ENCODE data around the gene DOCK7.

The DOCK7 gene

GRCh38 chr1:62523860-62524259 is 164.3 kb downstream of the DOCK7 start:
- H4K12ac ChIP-seq (ENCODE audit: low read depth, low read length): no peak overlapping the region
- no peak overlapping the region for H3K9ac ChIP-seq (ENCODE audit: low read length)
- no peak overlapping the region for H3K4ac ChIP-seq (ENCODE audit: low read depth, low read length)
- no peaks in the 10 kb centered on the region for H3K9me3 ChIP-seq (ENCODE audit: insufficient read depth, low read depth, low read length)
- H4K91ac ChIP-seq (ENCODE audit: low read depth, low read length): no peak overlapping the region
- H2BK120ac ChIP-seq (ENCODE audit: insufficient read depth, low read length, poor library complexity): no peak overlapping the region
- no peak overlapping the region for H3K27ac ChIP-seq (ENCODE audit: low read depth, low read length)
- no peak overlapping the region for H3K14ac ChIP-seq (ENCODE audit: low read length)
- H2AK5ac ChIP-seq (ENCODE audit: low read length): no peak overlapping the region
- H3K4me2 ChIP-seq (ENCODE audit: low read length): no peak overlapping the region
- H3K27me3 ChIP-seq (ENCODE audit: insufficient read depth, low read length): no peaks in the 10 kb centered on the region
- no peak overlapping the region for H2BK12ac ChIP-seq (ENCODE audit: low read length)
- no peaks in the 10 kb centered on the region for H3K79me2 ChIP-seq (ENCODE audit: control insufficient read depth, insufficient read depth, low read length, poor library complexity)
- no CpG with 5 or more reads among the region's 2 CpGs for WGBS (ENCODE audit: extremely low coverage, insufficient coverage, insufficient read length)
- no peaks in the 10 kb centered on the region for H3K79me1 ChIP-seq (ENCODE audit: low read length)
- DNase-seq: no peak
- H3K4me3 ChIP-seq (ENCODE audit: low read depth, low read length): no peak overlapping the region
- no peaks in the 10 kb centered on the region for H3K4me1 ChIP-seq (ENCODE audit: control insufficient read depth in 1 of 2, insufficient read depth in 2 of 2, low read length in 2 of 2)
- no peak overlapping the region for H2AFZ ChIP-seq (ENCODE audit: insufficient read depth, low read length, poor library complexity)
- H3K23ac ChIP-seq (ENCODE audit: low read length): no peak overlapping the region
- peaks cover 0 to 3% of the 10 kb centered on the region in 2 experiments for H3K36me3 ChIP-seq (ENCODE audit: control insufficient read depth in 1 of 2, insufficient read depth in 2 of 2, low read length in 2 of 2)
- no peak overlapping the region for H2BK5ac ChIP-seq (ENCODE audit: low read depth, low read length, poor library complexity)
- no peak overlapping the region for H3K18ac ChIP-seq (ENCODE audit: low read length)
- no peak overlapping the region for H4K8ac ChIP-seq (ENCODE audit: low read depth, low read length)

GRCh38 chr1:62516600-62516999 is 171.6 kb downstream of the DOCK7 start:
- H4K8ac ChIP-seq (ENCODE audit: low read depth, low read length): no peak overlapping the region
- no peak overlapping the region for H2AFZ ChIP-seq (ENCODE audit: insufficient read depth, low read length, poor library complexity)
- no peaks in the 10 kb centered on the region for H3K27me3 ChIP-seq (ENCODE audit: insufficient read depth, low read length)
- H3K4ac ChIP-seq (ENCODE audit: low read depth, low read length): no peak overlapping the region
- no peak overlapping the region for H4K12ac ChIP-seq (ENCODE audit: low read depth, low read length)
- H3K36me3 ChIP-seq (ENCODE audit: control insufficient read depth in 1 of 2, insufficient read depth in 2 of 2, low read length in 2 of 2): peaks cover 3% of the 10 kb centered on the region in 2 experiments
- no peak overlapping the region for H2BK120ac ChIP-seq (ENCODE audit: insufficient read depth, low read length, poor library complexity)
- no peak overlapping the region for H3K14ac ChIP-seq (ENCODE audit: low read length)
- H3K9ac ChIP-seq (ENCODE audit: low read length): no peak overlapping the region
- H3K79me2 ChIP-seq (ENCODE audit: control insufficient read depth, insufficient read depth, low read length, poor library complexity): no peaks in the 10 kb centered on the region
- H3K79me1 ChIP-seq (ENCODE audit: low read length): no peaks in the 10 kb centered on the region
- H2BK5ac ChIP-seq (ENCODE audit: low read depth, low read length, poor library complexity): no peak overlapping the region
- H3K4me3 ChIP-seq (ENCODE audit: low read depth, low read length): no peak overlapping the region
- no peaks in the 10 kb centered on the region for H3K9me3 ChIP-seq (ENCODE audit: insufficient read depth, low read depth, low read length)
- H3K4me2 ChIP-seq (ENCODE audit: low read length): no peak overlapping the region
- no peak overlapping the region for H2AK5ac ChIP-seq (ENCODE audit: low read length)
- H3K18ac ChIP-seq (ENCODE audit: low read length): no peak overlapping the region
- no CpG with 5 or more reads among the region's 2 CpGs for WGBS (ENCODE audit: extremely low coverage, insufficient coverage, insufficient read length)
- no peak overlapping the region for H2BK12ac ChIP-seq (ENCODE audit: low read length)
- no peak overlapping the region for H3K23ac ChIP-seq (ENCODE audit: low read length)
- no peaks in the 10 kb centered on the region for H3K4me1 ChIP-seq (ENCODE audit: control insufficient read depth in 1 of 2, insufficient read depth in 2 of 2, low read length in 2 of 2)
- no peak overlapping the region for H3K27ac ChIP-seq (ENCODE audit: low read depth, low read length)
- H4K91ac ChIP-seq (ENCODE audit: low read depth, low read length): no peak overlapping the region
- DNase-seq: no peak

GRCh38 chr1:62514746-62515423 is 173.3 kb downstream of the DOCK7 start:
- Histone ChIP-seq H2AFZ (ENCODE audit: insufficient read depth, low read length, poor library complexity) (no peak overlapping the region), H4K91ac (ENCODE audit: low read depth, low read length) (no peak overlapping the region), H3K18ac (ENCODE audit: low read length) (no peak overlapping the region), H3K14ac (ENCODE audit: low read length) (no peak overlapping the region), H2BK120ac (ENCODE audit: insufficient read depth, low read length, poor library complexity) (no peak overlapping the region), H3K4ac (ENCODE audit: low read depth, low read length) (no peak overlapping the region), H2BK12ac (ENCODE audit: low read length) (no peak overlapping the region), H3K4me2 (ENCODE audit: low read length) (no peak overlapping the region), H3K79me2 (ENCODE audit: control insufficient read depth, insufficient read depth, low read length, poor library complexity) (no peaks in the 10 kb centered on the region), H3K36me3 (ENCODE audit: control insufficient read depth in 1 of 2, insufficient read depth in 2 of 2, low read length in 2 of 2) (peaks cover 3% of the 10 kb centered on the region in 2 experiments), H3K27me3 (ENCODE audit: insufficient read depth, low read length) (no peaks in the 10 kb centered on the region), H4K12ac (ENCODE audit: low read depth, low read length) (no peak overlapping the region), H3K27ac (ENCODE audit: low read depth, low read length) (no peak overlapping the region), H3K23ac (ENCODE audit: low read length) (no peak overlapping the region), H3K79me1 (ENCODE audit: low read length) (no peaks in the 10 kb centered on the region), H3K9me3 (ENCODE audit: insufficient read depth, low read depth, low read length) (no peaks in the 10 kb centered on the region), H3K4me3 (ENCODE audit: low read depth, low read length) (no peak overlapping the region), H4K8ac (ENCODE audit: low read depth, low read length) (no peak overlapping the region), H3K4me1 (ENCODE audit: control insufficient read depth in 1 of 2, insufficient read depth in 2 of 2, low read length in 2 of 2) (no peaks in the 10 kb centered on the region), H2AK5ac (ENCODE audit: low read length) (no peak overlapping the region), H3K9ac (ENCODE audit: low read length) (no peak overlapping the region), H2BK5ac (ENCODE audit: low read depth, low read length, poor library complexity) (no peak overlapping the region)
- peak in 1 of 2 donors; percentile 6 for DNase-seq
- no CpG with 5 or more reads among the region's 3 CpGs for WGBS (ENCODE audit: extremely low coverage, insufficient coverage, insufficient read length)

GRCh38 chr1:62513013-62513412 is 175.2 kb downstream of the DOCK7 start:
- Histone ChIP-seq H2AFZ (ENCODE audit: insufficient read depth, low read length, poor library complexity) (no peak overlapping the region), H3K27ac (ENCODE audit: low read depth, low read length) (no peak overlapping the region), H3K14ac (ENCODE audit: low read length) (no peak overlapping the region), H3K4me3 (ENCODE audit: low read depth, low read length) (no peak overlapping the region), H3K27me3 (ENCODE audit: insufficient read depth, low read length) (no peaks in the 10 kb centered on the region), H2AK5ac (ENCODE audit: low read length) (no peak overlapping the region), H3K4me1 (ENCODE audit: control insufficient read depth in 1 of 2, insufficient read depth in 2 of 2, low read length in 2 of 2) (no peaks in the 10 kb centered on the region), H3K9ac (ENCODE audit: low read length) (no peak overlapping the region), H3K18ac (ENCODE audit: low read length) (no peak overlapping the region), H3K79me1 (ENCODE audit: low read length) (no peaks in the 10 kb centered on the region), H3K4ac (ENCODE audit: low read depth, low read length) (no peak overlapping the region), H4K12ac (ENCODE audit: low read depth, low read length) (no peak overlapping the region), H3K4me2 (ENCODE audit: low read length) (no peak overlapping the region), H3K36me3 (ENCODE audit: control insufficient read depth in 1 of 2, insufficient read depth in 2 of 2, low read length in 2 of 2) (peaks cover 3% of the 10 kb centered on the region in 2 experiments), H4K91ac (ENCODE audit: low read depth, low read length) (no peak overlapping the region), H3K79me2 (ENCODE audit: control insufficient read depth, insufficient read depth, low read length, poor library complexity) (no peaks in the 10 kb centered on the region), H4K8ac (ENCODE audit: low read depth, low read length) (no peak overlapping the region), H2BK5ac (ENCODE audit: low read depth, low read length, poor library complexity) (no peak overlapping the region), H3K9me3 (ENCODE audit: insufficient read depth, low read depth, low read length) (no peaks in the 10 kb centered on the region), H3K23ac (ENCODE audit: low read length) (no peak overlapping the region), H2BK120ac (ENCODE audit: insufficient read depth, low read length, poor library complexity) (no peak overlapping the region), H2BK12ac (ENCODE audit: low read length) (no peak overlapping the region)
- no CpG with 5 or more reads among the region's 4 CpGs for WGBS (ENCODE audit: extremely low coverage, insufficient coverage, insufficient read length)
- no peak for DNase-seq
